Right lobe of liver (tissue), 4 donors: ENCODE results near the gene STX8.

Experiments
- POLR2A ChIP-seq: fragments of 450-650 bp; IDR thresholded peaks from one replicate; pipeline ENCODE4 v1.6.1; 2017; ENCODE audit warnings: antibody characterized with exemption, mild to moderate bottlenecking
- TF ChIP-seq, protein P1 (sequence below), 4 donors: fragments of 200-600 bp in 3 of 4; fragments of 450-650 bp in 1 of 4; IDR thresholded peaks; one replicate each; pipeline versions ENCODE4 v1.5.1 to v1.8.0; 2016 to 2022; ENCODE audit warnings: antibody characterized with exemption in 4 of 4, mild to moderate bottlenecking in 2 of 4
- donor health status: DM: no; HTN: no; CAD: no.
- donor health status: DM: no; HTN: no; CAD: no.
- donor health status: DM: no; HTN: yes; CAD: no.

- TF ChIP-seq, protein P1, sequence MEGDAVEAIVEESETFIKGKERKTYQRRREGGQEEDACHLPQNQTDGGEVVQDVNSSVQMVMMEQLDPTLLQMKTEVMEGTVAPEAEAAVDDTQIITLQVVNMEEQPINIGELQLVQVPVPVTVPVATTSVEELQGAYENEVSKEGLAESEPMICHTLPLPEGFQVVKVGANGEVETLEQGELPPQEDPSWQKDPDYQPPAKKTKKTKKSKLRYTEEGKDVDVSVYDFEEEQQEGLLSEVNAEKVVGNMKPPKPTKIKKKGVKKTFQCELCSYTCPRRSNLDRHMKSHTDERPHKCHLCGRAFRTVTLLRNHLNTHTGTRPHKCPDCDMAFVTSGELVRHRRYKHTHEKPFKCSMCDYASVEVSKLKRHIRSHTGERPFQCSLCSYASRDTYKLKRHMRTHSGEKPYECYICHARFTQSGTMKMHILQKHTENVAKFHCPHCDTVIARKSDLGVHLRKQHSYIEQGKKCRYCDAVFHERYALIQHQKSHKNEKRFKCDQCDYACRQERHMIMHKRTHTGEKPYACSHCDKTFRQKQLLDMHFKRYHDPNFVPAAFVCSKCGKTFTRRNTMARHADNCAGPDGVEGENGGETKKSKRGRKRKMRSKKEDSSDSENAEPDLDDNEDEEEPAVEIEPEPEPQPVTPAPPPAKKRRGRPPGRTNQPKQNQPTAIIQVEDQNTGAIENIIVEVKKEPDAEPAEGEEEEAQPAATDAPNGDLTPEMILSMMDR (IDR thresholded peaks at IDR 0.05): no peak
- TF ChIP-seq POLR2A: no peak
These were observed 322.3 kb downstream of the STX8 start for GRCh38 chr17:9253308-9253707.
